H7 (cell line): Measurements from ENCODE around the gene EEF1G. TPM values are rescaled to one million over a fixed set of nuclear protein-coding genes. Genes with fewer than 3 reads are reported as not detected.

Source experiments
- DNase-seq: peaks from one replicate; pipeline ENCODE4 v3.0.0; 2012
- H3K27me3 ChIP-seq: 2 replicates; pipeline ENCODE4 v1.6.0; 2011; ENCODE audit warnings: mild to moderate bottlenecking, low read length; ENCODE audit not compliant: control insufficient read depth, insufficient read depth
- H3K36me3 ChIP-seq: replicated peaks from 2 replicates; pipeline ENCODE4 v1.5.1; 2011; ENCODE audit warnings: low read length; ENCODE audit not compliant: control insufficient read depth, insufficient read depth
- H3K4me3 ChIP-seq: 2 replicates; pipeline ENCODE4 v1.5.1; 2011; ENCODE audit warnings: low read depth, mild to moderate bottlenecking, control low read depth, low read length, moderate library complexity; ENCODE audit not compliant: insufficient read depth
- total RNA-seq: library from RNA; depleted of rRNA; stranded (reverse); fragments of >200 nt; shearing (Covaris generic); gene quantifications from 2 replicates; pipeline ENCODE4 v1.2.3, GENCODE V29; 2014

Gene EEF1G
- total RNA-seq, 1 experiment from 2014 or later, result 1,781 TPM

- Histone ChIP-seq H3K36me3 (no peaks in the 10 kb centered on the region; the same call in 1 of the 2 replicates), H3K27me3 (peaks cover 4% of the 10 kb centered on the region), H3K4me3 (no peak overlapping the region)
- DNase-seq, result no peak
Observed at GRCh38 chr11:62610403-62610802, 36.7 kb upstream of the EEF1G start.

GRCh38 chr11:62608776-62609175, 35.1 kb upstream of the EEF1G start:
- no peak for DNase-seq
- peaks cover 1% of the 10 kb centered on the region; the same call in 1 of the 2 replicates for H3K36me3 ChIP-seq
- H3K4me3 ChIP-seq, result no peak overlapping the region
- H3K27me3 ChIP-seq, result peaks cover 8% of the 10 kb centered on the region

- peaks cover 18% of the 10 kb centered on the region for H3K27me3 ChIP-seq
- DNase-seq, result no peak
- H3K36me3 ChIP-seq, result peaks cover 1% of the 10 kb centered on the region; the same call in 1 of the 2 replicates
- no peak overlapping the region for H3K4me3 ChIP-seq
Observed at GRCh38 chr11:62607714-62608113, 34.0 kb upstream of the EEF1G start.

- Histone ChIP-seq H3K4me3 (no peak overlapping the region), H3K27me3 (peaks cover 19% of the 10 kb centered on the region), H3K36me3 (peaks cover 1% of the 10 kb centered on the region; the same call in 1 of the 2 replicates)
- DNase-seq, result no peak
Observed at GRCh38 chr11:62605902-62606301, 32.2 kb upstream of the EEF1G start.

- Histone ChIP-seq H3K27me3 (peaks cover 22% of the 10 kb centered on the region), H3K36me3 (peaks cover 1% of the 10 kb centered on the region; the same call in 1 of the 2 replicates)
- DNase-seq, result no peak
Observed at GRCh38 chr11:62605467-62605866, 31.8 kb upstream of the EEF1G start.

GRCh38 chr11:62604460-62605120, 30.9 kb upstream of the EEF1G start:
- H3K36me3 ChIP-seq, result peaks cover 1% of the 10 kb centered on the region; the same call in 1 of the 2 replicates
- H3K4me3 ChIP-seq, result no peak overlapping the region
- peak; percentile 70 for DNase-seq
- peaks cover 23% of the 10 kb centered on the region for H3K27me3 ChIP-seq

More at GRCh38 chr11:62605467-62605866, 31.8 kb upstream of the EEF1G start:
- H3K4me3 ChIP-seq, result no peak overlapping the region

- H3K4me3 ChIP-seq, result no peak overlapping the region
- H3K36me3 ChIP-seq, result peaks cover 1% of the 10 kb centered on the region; the same call in 1 of the 2 replicates
- no peak for DNase-seq
- peaks cover 23% of the 10 kb centered on the region for H3K27me3 ChIP-seq
Observed at GRCh38 chr11:62603776-62604299, 30.1 kb upstream of the EEF1G start.

- DNase-seq, result no peak
- Histone ChIP-seq H3K27me3 (peaks cover 23% of the 10 kb centered on the region), H3K36me3 (peaks cover 5% of the 10 kb centered on the region), H3K4me3 (peak overlapping the region; percentile 95)
Observed at GRCh38 chr11:62603072-62603408, 29.3 kb upstream of the EEF1G start.

GRCh38 chr11:62602141-62603071, 28.7 kb upstream of the EEF1G start:
- Histone ChIP-seq H3K27me3 (peaks cover 23% of the 10 kb centered on the region), H3K4me3 (peak overlapping the region; percentile 95), H3K36me3 (peaks cover 10% of the 10 kb centered on the region)
- peak; percentile 97 for DNase-seq

GRCh38 chr11:62601372-62602140, 27.9 kb upstream of the EEF1G start, which contains the start of gene MTA2:
TSS of gene MTA2 (minus strand) at chr11:62601865. CDS start at chr11:62601450, 415 bp downstream.
- H3K27me3 ChIP-seq, result peaks cover 23% of the 10 kb centered on the region
- peak; percentile 98 for DNase-seq
- H3K36me3 ChIP-seq, result peaks cover 14% of the 10 kb centered on the region
- peak within 1 kb of the TSS; percentile 95 for H3K4me3 ChIP-seq

- H3K36me3 ChIP-seq, result peaks cover 18% of the 10 kb centered on the region
- H3K4me3 ChIP-seq, result peak overlapping the region; percentile 95
- peak; percentile 74 for DNase-seq
- H3K27me3 ChIP-seq, result peaks cover 23% of the 10 kb centered on the region
Observed at GRCh38 chr11:62601122-62601371, 27.4 kb upstream of the EEF1G start.

GRCh38 chr11:62600367-62601121, 26.9 kb upstream of the EEF1G start:
- H3K36me3 ChIP-seq, result peaks cover 23% of the 10 kb centered on the region
- H3K27me3 ChIP-seq, result peaks cover 23% of the 10 kb centered on the region
- peak; percentile 57 for DNase-seq
- H3K4me3 ChIP-seq, result peak overlapping the region; percentile 95

- DNase-seq, result no peak
- peak overlapping the region; percentile 95; the same call in 1 of the 2 replicates for H3K4me3 ChIP-seq
- H3K27me3 ChIP-seq, result peaks cover 23% of the 10 kb centered on the region
- H3K36me3 ChIP-seq, result peaks cover 28% of the 10 kb centered on the region
Observed at GRCh38 chr11:62599901-62600300, 26.2 kb upstream of the EEF1G start.
